Breast epithelium (tissue), 3 donors: ENCODE results near the gene PDE4A.

Experiments
- POLR2A ChIP-seq: fragments of 450-650 bp; IDR thresholded peaks from one replicate; pipeline ENCODE4 v1.6.1; 2016; ENCODE audit warnings: antibody characterized with exemption, mild to moderate bottlenecking, moderate library complexity
- POLR2AphosphoS5 ChIP-seq, 3 donors: sonication (generic); formaldehyde crosslinking; IDR thresholded peaks; one replicate each; pipeline ENCODE4 v1.6.1; 2017; ENCODE audit warnings: antibody characterized with exemption in 3 of 3

DNA sequence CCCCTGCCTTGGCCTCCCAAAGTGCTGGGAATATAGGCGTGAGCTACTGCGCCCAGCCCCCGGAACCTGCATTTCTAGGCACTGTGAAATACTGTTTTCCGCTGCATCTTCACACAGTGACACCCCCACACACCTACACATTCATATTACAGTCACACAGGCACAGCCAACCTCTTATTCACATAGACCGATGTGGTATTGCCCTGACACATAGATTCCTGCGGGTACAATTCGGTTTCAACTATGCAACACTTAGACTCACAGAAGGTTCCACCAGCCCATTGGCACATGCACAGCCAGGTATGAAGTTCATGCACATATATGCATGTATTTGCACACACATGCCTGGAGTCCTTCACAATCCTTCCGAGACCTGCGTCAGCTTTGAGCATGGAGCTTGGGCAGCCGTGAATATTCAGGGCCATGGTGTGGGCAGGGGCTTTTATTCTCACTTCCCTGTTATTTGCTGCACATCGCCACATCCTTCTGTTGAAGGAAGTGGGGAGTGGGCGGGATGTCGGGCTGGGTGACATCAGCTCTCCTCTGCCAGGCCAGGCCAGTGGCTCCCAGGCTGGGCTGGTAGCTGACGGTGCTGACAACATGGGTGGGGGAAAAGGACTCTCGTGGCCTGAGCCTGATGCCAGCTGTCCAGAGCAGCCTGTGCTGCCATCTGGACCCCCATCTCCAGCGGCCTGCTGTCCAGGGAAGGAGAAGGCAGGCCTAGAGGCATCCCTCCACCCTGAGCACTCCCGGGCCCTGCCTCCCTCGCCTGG, 11.6 kb upstream of the PDE4A start:
- TF ChIP-seq POLR2AphosphoS5 (IDR thresholded peaks at IDR 0.05) (no peak), POLR2A (no peak)
